Measurements from ENCODE around the gene ASH1L.
"Not testable (repeated sequence)": the region's sequence is repeated elsewhere in the genome, so short reads cannot be mapped to it uniquely, and the experiment has no call there.

The ASH1L gene

GRCh38 chr1:155305881-155306391 is 256.7 kb downstream of the ASH1L start:
- DNase-seq (ENCODE audit: low read depth), result no peak

GRCh38 chr1:155304558-155305063 is 258.0 kb downstream of the ASH1L start:
- DNase-seq (ENCODE audit: low read depth), result no peak

DNA sequence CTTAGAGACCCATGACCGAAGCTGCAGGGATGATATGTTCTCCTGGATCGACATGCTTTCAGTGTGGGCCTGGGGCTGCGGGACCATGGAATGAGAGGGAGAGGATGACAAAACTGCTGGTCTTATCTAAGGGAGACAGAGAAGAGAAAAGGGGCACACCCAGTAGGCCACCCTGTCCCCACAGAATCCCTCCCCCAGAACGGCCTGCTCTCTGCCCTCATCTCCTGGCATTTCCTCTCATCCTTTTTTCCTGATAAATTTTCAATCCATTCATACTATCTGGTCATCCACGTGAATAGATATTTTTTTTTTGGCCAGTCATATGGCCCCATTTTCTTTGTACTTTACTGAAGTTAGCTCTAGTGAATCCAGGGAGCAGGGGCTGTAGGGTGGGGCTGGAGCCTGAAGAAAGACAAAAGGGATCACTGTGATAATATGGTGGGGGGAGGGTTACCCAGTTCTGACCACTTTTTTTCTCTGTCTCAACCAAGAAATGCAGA is 261.2 kb downstream of the ASH1L start, which contains the start of gene PKLR:
PKLR (minus strand) TSS at position 97 of the 500 bp plus-strand sequence; CDS start at position 54, 43 bp downstream.
- DNase-seq (ENCODE audit: low read depth), result no peak

GRCh38 chr1:155300553-155301329 is 261.9 kb downstream of the ASH1L start:
- no peak for DNase-seq (ENCODE audit: low read depth)

- DNase-seq (ENCODE audit: low read depth), result no peak
Observed at GRCh38 chr1:155300024-155300423, 262.6 kb downstream of the ASH1L start.

DNA sequence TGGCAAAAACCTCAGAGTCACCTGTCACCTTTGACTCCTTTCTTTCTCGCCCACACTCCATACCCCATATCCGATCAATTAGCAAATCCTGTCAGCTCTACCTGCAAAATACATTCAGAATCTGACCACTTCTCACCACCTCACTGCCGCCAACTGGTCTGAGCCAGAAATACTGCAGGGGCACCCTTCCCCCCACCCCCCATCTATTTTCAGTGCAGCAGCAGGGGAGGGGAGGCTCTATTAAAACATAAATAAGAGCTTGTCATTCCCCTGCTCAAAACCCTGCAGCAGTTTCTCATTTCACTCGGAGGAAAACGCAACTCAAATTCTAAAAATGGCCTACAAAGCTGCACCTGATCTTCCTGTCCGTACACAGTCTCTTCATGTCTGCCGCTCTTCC is 265.2 kb downstream of the ASH1L start:
- DNase-seq (ENCODE audit: low read depth), result no peak

GRCh38 chr1:155296661-155297060 is 265.9 kb downstream of the ASH1L start:
- DNase-seq (ENCODE audit: low read depth), result no peak

GRCh38 chr1:155295942-155296267 is 266.7 kb downstream of the ASH1L start:
- DNase-seq (ENCODE audit: low read depth), result no peak

DNA sequence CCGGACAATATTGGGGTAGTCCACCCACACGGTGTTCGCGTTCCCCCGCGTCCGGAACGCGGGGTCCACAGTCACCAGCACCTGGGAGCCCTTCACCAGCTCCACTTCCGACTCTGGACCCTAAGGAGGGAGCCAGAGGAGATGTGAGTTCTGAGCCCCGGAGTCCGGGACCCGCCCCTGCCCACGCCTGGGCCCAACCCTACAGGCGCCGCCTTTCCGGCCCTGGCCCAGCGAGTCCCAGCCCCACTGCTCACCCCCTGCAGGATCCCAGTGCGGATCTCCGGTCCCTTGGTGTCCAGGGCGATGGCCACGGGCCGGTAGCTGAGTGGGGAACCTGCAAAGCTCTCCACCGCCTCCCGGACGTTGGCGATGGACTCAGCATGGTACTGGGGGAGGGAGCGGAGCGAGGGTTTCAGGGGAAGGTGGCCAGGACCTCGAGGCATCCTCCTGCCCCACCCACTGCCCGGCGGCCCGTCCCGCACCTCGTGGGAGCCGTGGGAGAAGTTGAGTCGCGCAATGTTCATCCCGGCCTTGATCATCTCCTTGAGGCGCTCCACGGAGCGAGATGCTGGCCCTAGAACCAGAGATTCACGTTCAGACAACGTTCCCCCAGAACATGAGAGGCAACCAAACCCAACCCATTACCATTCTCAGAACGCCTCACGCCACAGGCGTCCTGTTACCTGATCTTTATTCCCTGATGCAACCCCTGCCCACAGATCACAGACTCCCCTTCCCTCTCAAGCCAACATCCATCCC is 267.2 kb downstream of the ASH1L start:
- no peak for DNase-seq (ENCODE audit: low read depth)

DNA sequence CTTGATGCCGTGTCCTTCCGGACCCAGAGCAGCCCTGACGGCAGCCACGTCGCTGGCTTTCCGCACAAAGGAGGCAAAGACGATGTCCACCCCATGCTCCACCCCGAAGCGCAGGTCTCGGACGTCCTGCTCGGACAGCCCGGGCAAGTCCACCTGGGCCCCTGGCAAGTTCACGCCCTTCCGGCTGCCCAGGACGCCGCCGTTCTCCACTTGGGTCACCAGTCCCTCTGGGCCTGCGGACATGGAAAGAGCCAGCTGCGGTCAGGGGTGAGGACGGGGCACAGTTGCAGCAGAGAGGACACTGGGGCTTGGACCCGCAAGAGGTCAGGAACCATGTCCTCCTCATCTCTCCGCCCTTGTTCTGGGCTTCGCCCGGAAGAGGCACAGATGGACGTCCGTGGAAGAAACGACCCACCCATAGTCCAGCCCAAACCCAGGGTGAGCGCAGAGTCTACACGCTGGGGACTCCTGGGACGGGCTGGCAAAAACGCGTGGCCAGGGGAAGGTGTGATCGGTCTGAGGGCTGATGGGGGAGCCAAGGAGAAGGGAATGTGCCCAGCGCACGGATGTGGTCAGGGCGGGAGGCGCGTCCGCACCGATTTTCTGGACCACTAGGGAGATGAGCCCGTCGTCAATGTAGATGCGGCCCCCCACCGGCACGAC is 268.0 kb downstream of the ASH1L start:
- DNase-seq (ENCODE audit: low read depth), result no peak

DNA sequence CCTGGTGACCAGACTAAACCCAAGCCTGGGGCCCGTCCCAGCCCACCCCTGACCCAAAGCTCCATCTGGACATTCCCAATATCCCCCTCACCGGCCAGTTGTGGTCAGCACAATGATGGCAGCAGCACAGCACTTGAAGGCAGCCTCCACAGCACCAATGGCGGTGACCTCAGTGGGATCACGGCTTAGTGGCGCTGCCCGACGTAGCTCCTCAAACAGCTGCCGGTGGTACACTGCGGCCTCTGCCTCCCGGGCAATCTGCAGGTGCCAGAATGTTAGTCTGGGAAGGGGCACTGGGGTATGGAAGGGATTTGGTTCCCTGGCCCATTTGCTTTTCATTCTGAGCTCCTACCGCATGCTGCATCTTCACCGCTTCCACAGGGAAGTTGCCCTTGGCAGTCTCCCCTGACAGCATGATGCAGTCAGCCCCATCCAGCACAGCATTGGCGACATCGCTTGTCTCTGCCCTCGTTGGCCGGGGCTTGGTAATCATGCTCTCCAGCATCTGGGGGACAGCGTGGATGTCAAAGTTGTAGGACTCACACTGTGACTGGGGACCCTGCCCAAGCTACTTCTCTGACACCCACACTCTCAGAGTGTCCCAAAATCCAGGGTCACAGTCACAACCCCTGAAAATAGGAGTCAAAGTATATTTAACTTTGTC is 269.4 kb downstream of the ASH1L start:
- no peak for DNase-seq (ENCODE audit: low read depth)

- not testable (repeated sequence) for DNase-seq (ENCODE audit: low read depth)
Observed at GRCh38 chr1:155291006-155291405, 271.6 kb downstream of the ASH1L start.

DNA sequence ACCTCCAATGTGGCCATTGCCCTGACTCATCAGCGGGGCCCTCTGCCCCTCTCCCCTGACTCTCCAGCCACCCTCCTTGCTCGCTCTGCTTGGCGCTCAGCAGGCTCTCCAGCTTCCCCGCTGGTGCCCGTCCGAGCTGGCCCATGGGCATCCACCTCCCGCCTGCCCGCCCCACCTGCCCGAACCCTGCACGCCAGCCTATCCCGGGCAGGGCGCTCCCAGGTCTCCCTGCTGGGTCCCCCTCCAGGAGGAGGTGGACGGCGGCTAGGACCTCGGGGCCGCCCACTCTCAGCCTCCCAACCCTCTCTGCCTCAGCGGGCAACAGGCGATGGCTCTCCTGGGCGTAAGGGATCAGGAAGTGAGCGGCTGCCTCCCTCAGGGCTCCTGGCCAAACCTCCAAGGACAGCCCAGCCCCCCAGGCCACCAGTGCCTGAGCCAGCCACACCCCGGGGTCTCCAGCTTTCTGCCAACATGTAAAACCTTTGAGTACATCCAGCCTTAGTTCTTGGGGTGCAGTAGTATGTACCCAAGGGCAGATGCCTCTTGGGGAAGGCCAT is 274.5 kb downstream of the ASH1L start:
- DNase-seq (ENCODE audit: low read depth), result no peak

DNA sequence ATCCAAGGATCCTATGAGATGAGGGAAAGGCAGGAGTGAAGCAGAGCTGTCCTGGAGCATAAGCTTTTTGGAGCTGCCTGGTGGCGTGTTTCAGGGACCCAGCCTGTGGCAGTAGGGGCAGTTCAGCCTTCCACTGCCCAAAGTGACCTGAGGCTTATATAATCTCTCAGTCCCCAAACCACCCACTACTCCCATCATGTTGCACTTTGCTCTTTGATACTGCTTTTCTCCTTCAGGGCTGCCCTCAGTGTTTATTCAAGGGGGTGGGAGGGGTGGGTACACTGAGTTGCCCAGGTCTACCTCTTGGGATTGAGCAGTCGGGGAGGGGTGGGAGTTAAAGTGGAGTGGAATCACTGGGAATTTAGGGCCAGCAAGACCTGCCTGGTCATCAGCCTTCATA is 276.1 kb downstream of the ASH1L start:
- DNase-seq (ENCODE audit: low read depth), result no peak

DNA sequence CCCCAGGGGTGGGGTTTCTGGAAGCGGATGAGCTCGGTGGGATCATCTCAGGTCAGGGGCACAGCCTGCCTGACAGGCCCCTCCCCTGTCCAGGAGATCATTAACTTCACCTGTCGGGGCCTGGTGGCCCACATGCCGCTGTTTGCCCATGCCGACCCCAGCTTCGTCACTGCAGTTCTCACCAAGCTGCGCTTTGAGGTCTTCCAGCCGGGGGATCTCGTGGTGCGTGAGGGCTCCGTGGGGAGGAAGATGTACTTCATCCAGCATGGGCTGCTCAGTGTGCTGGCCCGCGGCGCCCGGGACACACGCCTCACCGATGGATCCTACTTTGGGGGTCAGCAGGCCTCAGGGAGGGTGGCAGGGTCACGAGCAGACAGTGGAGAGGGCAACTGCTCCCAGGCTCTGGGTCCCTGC is 277.0 kb downstream of the ASH1L start:
- DNase-seq (ENCODE audit: low read depth), result no peak

All from GM04504 (cell line).